NCI-H226 (cell line): ENCODE data around the gene ADTRP.

Experiments
- DNase-seq: peaks from one replicate; pipeline ENCODE4 v3.0.0-alpha.2; 2015

ADTRP gene

GRCh38 chr6:11778648-11779328, at the start of gene ADTRP:
ADTRP (minus strand) TSS chr6:11778803; CDS start chr6:11778759, 44 bp downstream.
- DNase-seq = no peak

DNA sequence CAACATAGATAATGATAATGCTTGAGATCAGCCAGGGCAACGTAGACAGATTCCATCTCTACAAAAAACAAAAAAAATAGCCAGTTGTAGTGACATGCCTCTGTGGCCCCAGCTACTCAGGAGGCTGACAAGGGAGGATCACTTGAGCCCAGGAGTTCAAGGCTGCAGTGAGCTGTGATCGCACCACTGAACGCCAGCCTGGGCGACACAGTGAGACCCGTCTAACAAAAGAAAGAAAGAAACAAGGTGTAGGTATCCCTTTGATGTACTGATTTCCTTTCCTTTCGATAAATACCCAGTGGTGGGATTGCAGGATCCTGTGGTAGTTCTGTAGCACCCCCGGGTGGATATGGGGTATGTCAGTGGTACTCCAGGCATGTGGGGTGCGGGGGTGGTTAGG, 48.2 kb upstream of the ADTRP start:
- no peak for DNase-seq

DNA sequence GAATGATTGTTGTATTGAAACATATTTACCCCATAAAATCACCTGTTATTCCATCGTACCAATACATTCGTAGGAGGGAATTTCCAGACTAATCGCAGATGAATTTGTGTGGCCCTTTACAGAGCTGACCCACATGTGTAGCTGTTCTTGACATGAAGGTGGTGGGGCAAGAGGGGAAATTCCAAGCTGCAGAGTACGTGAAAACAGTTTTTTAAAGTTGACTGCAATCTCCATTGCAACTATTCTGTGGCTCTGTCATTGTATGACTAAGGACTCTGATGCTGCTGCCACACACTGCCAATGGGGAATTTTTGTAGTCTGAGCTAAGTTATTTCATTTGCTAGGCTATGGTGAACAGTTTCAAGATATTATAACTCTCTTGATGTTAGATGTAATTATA, 46.4 kb upstream of the ADTRP start:
- DNase-seq = peak; percentile 26

GRCh38 chr6:11822346-11822745, 43.7 kb upstream of the ADTRP start:
- no peak for DNase-seq

- no peak for DNase-seq
Observed at GRCh38 chr6:11821781-11822180, 43.2 kb upstream of the ADTRP start.

DNA sequence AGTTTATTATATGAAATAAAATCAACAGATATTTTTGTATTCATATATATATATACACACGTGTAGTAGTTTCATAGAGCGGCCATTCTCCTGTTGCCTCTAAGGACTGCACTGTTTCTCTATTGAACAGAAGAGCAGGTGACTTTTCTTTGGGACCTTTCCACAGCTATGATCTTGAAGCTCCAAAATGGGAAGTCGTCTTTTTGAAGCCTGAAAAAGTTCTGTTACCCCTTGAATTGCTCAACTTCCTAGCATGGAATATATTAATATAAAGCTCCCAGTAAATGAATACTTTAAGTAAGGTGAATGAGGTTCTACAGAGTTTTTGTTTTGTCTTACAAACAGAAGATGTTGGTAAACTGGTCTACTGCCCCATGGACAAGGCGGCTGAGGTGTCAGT, 42.2 kb upstream of the ADTRP start:
- no peak for DNase-seq

DNA sequence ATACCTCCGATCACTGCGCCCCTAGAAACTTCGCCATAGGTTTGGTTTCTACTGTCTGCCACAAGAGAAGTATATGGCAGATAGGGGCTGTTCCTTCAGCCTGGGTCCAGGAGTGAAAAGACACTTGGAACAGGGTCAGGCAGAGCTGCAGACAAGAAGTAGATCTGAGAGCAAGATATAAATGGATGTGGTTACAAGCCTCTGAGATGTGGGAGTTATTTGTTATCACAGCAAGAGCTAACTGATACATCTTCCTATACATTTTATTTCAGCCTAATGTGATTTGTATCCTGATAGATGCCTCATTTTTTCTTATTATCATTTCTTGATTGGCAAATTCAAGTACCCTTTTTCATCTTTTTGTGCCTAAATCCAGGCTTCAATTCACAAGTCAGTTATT, 40.9 kb upstream of the ADTRP start:
- DNase-seq = no peak

GRCh38 chr6:11815231-11815630, 36.6 kb upstream of the ADTRP start:
- DNase-seq = peak; percentile 53

DNA sequence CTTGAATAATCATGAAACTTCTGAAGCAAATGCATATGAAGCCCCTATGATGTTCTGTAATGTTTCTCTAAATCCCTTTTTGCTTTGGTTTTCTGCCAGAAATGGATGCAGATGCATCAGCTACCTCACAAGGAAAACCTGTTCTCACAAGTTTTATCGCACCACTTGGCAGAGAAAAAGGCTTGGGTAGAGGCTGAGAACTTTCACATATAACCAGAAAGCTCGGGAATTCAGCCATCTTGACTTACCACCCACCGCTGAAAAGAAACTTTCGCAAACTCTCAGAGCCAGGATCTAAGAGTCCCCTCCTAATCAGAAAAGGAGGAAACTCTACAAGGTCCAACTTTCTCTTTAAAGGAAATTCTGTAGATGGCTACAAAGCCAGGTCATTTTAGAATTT, 36.2 kb upstream of the ADTRP start:
- no peak for DNase-seq

- DNase-seq = no peak
Observed at GRCh38 chr6:11814106-11814505, 35.5 kb upstream of the ADTRP start.

- DNase-seq = no peak
Observed at GRCh38 chr6:11813606-11814005, 35.0 kb upstream of the ADTRP start.

GRCh38 chr6:11812951-11813350, 34.3 kb upstream of the ADTRP start:
- peak; percentile 40 for DNase-seq

- DNase-seq = no peak
Observed at GRCh38 chr6:11812439-11812838, 33.8 kb upstream of the ADTRP start.

GRCh38 chr6:11811644-11812264, 33.2 kb upstream of the ADTRP start:
- DNase-seq = no peak

GRCh38 chr6:11810854-11811643, 32.4 kb upstream of the ADTRP start:
- peak; percentile 81 for DNase-seq

GRCh38 chr6:11810039-11810541, 31.5 kb upstream of the ADTRP start:
- peak; percentile 96 for DNase-seq

- DNase-seq = no peak
Observed at GRCh38 chr6:11808054-11808453, 29.5 kb upstream of the ADTRP start.

GRCh38 chr6:11806561-11807317, 28.1 kb upstream of the ADTRP start:
- no peak for DNase-seq

- DNase-seq = no peak
Observed at GRCh38 chr6:11805259-11806053, 26.9 kb upstream of the ADTRP start.

DNA sequence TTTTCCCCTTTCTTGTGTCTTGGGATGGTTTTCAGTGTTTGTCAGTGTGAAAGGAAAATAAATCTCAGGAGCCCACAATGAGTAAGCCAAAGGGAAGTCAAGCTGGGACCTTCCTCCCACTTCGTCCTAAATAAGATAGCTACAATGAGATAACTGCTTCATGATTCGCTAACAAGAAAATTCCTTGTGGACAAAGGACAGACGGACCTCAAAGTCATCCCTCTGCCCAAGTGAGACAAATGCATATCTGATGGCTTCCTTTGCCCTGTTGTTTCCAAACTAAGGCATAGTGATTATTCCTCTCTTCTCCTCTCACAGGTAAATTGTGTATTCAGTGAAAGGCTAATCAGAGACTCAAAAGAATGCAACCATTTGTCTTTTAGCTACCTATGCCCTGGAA, 26.1 kb upstream of the ADTRP start:
- peak; percentile 24 for DNase-seq

GRCh38 chr6:11804135-11804534, 25.5 kb upstream of the ADTRP start:
- no peak for DNase-seq

DNA sequence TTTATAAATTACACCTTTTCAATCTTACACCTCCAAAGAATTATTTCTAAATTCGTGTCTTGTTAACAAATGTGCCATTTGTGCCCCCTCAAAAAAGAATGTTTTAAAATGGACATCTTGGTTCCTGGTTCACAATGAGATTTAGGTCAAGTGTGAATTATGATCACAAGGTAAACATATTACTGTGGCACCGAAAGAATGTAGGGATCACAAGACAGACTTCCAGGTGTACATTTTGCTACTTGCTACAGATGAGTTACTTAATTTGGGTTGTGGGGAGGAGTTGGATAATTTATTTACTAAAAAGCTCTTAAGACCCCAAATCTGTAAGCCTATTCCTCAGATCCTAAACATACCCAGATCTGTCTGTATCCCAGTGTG, 25.0 kb upstream of the ADTRP start:
- DNase-seq = no peak
